NCI-H2029 treated with DMSO at 0.1 percent for 48 hours (cell line): ENCODE data around the gene GABBR2.

ENCODE experiments used
- DNase-seq: peaks from one replicate; lab custom pipeline; 2025; lab: John Stamatoyannopoulos, UW

The GABBR2 gene

DNA sequence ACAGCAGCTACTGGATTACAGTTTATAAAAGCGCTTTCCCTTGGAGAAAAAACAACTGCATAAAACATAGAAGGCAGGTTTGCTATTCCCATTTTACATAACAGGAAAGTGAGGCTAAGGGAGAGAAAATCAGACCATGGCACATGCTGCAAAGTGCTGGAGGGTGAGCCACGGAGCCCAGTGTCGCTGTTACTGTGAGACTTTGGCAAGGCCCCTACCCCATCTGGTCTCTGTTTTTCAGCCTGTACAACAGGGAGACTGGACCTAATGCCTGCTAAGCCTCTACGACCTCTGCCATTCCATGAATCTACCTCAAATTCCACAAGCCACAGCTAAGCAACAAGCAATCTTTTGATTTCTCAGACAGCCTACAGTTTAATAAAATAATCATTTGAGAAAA is 139.2 kb downstream of the GABBR2 start:
- no peak for DNase-seq

DNA sequence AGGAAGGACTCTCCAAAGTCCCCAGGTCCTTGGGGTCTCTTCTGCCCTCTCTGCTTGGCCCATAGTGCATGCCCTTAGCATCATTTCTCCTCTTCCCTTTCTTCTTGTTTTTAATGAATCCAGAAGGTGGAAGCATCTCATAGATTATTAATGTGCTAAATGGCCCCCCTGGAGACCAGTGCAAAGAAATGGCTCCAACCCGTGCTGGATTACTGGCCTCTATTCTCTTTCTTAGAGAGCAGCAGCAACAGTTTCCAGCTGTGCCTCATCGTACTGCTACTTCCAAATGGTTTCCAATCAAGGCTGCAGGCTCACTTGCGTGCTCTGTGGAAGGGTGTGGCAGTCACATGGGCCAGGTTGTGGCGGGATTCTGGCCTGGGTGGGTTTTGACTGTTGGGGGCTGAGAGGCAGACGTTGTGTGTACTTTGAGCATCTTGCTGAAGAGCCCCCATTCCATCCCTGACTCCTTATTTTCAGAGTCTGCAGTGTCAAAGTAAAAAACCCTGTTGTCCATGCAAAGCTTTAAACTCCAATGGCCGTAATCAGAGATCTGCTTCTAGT is 139.7 kb downstream of the GABBR2 start:
- DNase-seq: no peak

DNA sequence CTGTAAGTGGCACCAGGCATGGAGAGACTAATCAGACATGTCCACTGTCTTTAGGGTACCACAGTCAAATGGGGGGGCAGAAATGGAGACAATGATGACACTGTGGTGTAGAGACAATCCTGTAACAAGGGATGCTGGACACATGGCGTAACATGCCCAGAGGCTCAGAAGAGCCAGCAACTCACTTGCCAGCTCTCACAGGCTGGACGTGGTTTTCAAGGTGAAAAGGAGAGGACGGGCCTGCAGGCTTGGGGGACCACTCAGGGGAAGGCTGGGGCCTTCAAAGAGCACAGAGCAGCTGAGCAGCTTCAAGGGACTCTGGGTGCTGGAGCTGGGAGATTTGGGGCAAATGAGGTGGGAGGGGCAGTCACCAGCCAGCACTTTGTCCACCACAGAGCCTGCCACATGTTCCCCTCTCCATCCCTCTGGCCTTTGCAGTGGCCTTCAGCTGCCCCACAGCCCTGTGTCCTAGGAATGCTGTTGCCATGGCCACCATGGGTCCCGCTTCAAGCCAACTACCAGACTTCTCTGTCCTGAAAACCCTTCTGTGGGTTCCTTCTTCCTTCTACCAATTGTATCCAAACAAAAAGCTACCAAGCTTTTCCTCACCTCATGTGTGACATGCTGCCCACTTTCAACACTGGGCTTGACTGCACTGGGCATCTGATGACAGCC is 140.4 kb downstream of the GABBR2 start:
- no peak for DNase-seq

DNA sequence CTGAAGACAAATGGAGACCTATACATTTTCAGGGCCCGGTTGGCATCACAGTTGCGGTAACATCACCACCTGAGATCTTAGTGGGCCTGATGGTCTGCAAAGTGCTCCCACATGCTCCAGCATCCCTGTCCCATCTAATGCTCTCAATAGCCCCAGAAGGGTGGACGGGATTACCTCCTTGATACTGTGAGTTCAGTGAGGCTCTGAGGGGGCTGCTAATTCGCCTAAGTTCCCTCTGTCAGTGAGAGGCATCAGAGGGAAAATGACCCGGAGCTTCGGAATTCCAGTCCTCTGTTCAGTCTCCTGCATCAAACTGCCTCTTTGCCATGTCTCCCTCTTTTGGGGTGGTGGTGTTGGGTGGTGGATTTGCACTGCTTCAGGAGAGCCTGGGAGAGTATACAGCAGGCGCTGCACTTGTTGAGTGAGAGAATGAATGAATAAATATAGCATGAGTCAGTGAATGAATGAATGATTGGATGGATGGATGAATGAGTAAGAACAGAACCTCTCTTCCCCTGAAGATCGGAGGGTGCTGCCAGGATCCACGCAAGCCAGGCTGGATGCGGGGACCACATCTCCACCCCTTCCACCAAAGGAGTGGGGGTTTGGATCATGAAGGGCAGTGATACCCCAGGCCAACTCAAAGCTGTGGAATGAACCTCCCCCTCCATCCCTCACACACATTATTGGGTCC is 141.0 kb downstream of the GABBR2 start:
- DNase-seq: no peak

DNA sequence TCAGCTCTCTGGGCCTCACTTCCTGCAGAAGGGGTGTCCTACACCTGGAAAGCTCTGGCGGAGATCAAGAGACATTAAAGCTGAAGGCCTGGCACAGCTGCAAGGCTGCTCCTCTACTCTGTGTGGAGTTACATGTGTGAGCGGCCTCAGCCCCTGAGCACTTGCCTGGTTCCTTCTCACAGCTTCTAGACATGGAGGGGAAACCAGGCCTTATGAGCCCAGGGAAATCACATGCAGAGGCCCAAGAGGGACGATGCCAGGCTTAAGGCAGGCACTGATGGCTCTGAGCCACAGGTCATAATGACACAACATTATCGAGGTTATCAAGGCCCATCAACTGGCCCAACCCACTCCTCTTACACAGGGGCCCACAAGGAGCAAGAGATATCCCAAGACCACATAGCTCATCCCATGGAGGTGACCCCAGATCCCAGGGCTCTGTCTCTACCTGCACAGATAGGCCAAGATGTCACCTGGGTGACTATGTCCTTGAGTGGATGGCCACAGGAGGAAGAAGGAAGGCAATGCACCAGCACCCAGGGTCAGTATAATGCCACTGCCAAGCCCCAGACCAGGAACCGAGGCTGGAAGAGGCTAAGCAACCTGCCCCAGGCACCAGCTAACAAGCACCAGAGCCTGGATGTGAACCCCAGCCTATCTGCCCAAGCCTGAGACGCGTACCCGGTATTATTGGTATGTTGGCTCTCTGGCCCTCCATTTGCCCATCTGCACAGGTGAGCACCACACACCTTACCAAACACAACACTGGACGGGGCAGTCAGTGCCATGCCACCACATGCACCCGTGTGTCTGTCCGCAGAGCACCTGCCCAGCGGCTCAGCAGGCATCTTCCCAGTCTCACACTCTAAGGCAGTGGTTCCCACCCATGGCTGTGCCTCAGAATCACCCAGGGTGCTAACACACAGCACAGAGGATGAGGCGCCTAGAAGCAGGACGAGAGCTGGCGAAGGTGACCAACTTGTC is 143.3 kb downstream of the GABBR2 start:
- no peak for DNase-seq

DNA sequence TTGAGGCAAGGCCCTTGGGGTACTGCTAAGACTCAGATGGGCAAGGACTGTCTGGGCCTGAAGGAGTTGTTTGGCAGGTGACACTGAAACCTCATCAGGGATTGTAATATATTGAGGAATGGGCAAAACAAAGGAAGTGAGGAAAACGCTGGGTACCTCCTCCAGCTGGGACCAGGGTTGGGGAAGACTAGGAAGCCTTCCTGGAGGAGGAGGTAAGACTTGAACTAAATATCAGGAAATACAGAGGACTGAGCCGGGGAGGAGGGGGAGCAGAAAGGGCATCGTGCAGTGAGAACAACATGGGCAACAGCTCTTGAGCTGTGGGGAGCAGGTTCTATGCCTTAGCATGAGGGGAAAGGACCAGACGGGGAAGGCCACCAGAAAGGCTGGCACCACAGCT is 144.0 kb downstream of the GABBR2 start:
- no peak for DNase-seq

DNA sequence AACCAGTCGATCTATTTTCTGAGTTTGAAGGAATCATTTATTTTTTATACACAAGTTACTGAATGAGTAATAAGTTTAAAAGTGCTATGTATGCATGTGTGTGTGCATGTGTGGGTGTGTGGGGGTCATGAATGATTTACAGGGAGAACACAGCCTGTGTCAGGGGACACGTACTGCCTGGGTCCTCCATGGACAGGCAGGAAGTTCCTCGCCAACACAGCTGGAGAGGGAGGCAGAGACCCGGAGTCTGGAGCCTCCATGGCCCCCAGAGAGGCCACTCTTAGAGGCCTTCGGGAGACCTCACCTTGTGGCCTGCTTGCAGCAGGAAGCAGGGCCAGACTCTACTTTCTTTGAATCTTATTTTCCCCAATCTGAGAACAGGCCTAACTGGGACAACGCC is 144.7 kb downstream of the GABBR2 start:
- no peak for DNase-seq

DNA sequence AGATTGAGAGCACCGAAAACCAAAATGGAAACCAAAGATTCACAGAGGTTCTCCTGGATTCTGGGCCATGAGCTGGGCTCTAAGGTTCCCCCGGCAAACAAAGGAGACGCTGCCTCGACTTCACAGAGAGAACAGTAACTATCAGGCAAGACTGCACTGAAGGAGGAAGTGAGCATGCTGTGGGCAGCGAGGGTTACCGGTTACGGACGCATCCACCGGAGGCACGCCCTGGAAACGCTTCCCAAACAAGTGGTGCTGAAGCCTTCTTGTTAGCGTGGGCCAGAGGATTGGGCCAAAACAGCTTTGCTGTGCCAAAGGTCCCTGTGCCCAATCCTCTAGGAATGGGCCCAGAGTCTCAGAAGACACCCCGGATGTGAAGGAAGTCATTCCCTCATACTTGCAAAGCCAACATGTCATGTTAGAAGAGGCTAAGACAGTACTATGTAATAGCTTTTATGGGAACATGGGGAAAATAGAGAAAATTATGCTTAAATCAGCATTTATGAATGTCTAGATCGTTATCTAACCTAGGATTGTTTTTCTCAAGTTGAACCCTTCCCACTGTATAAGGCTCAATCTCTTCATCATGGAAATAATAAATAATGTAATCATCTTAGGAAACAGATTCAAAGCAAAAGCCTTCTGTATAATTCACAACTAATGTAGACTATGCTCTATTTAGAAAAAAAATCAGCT is 145.4 kb downstream of the GABBR2 start:
- no peak for DNase-seq

DNA sequence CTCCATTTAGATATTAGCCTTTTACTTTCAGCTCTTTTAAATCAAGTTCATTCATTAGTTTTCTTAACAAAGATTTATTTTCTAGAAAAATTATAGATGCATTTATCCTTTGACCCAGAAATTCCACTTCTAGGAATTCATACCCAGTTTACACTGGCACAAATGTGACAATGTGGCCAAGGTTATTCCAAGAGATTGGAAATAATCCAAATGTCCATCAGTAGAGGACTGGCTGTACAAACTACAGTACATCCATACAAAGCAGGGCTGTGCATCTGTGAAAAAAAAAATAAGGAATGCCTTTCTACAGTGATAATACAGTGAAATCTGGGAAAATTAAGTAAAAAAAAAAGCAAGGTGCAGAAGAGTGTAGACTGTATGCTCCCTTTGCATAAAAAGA is 149.2 kb downstream of the GABBR2 start:
- no peak for DNase-seq

DNA sequence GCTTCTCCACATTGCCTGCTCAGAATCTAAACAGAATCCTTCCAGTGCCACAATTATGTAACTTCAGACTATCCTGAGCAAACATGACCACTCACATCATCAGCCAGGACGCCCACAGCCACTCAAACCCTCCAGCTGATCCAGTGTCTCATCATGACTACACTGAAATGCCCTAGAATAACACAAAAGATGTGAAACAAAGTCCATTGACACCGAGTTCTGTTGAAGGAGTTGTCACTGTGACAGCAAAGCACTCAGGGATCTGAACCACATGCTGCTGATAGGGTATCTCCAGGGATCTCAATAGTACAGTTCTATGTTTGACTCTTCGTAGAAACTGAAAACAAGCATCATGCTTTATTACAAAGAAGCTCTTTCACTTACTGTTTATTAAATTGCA is 150.2 kb downstream of the GABBR2 start:
- DNase-seq: no peak

DNA sequence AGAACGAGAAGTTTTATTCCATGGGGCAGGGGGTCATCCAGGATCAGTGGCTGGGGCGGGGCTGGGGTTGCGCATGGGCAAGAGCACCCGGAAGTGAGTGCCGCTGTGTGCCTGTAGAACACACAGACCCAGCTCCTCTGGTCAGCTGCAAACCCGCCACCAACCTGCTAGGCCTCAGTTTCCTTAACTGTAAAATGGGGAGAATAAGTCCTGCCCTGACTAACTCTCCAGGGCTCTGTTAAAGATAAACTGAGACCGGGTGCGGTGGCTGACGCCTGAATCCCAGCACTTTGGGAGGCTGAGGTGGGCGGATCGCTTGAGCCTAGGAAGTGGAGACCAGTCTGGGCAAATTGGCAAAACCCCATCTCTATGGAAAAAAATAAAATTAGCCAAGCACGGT is 152.2 kb downstream of the GABBR2 start:
- DNase-seq: no peak

DNA sequence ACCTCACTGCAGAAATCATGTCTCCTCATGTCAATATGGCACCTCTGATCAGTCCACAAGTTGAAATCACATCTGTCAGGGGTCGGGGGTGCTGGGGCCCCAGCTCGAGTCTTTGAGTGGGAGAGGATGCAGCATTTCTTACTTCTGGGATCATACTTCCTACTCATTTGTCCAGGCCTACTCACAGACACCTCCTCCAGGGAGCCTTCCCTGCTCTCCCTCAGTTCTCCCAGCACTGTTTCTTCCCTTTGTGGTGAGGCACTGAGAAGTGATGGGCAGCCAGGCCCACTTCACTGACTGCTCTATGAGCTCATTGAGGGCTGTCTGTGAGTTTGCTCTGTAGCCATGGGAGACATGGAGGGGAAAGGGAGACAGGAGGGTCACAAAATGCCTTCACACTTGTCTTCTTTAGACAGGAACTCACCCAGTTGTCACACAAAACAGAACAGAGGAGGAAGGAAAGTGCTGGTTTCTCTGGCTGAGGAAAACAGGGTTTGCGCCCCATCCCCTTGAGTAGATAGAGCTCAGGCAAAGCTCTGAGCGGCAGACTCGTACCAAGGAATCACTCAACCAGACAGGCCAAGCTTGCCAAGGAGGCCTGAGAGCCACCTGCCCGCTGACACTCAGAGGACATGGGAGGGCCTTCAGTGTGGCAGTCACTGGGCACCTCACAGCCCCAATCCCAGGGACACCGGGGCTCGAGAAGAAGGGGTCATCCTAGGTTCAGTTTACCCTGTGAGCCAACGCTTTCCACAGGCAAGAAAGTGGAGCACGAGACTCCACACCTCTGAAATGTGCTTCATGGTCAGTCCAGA is 152.9 kb downstream of the GABBR2 start:
- no peak for DNase-seq

DNA sequence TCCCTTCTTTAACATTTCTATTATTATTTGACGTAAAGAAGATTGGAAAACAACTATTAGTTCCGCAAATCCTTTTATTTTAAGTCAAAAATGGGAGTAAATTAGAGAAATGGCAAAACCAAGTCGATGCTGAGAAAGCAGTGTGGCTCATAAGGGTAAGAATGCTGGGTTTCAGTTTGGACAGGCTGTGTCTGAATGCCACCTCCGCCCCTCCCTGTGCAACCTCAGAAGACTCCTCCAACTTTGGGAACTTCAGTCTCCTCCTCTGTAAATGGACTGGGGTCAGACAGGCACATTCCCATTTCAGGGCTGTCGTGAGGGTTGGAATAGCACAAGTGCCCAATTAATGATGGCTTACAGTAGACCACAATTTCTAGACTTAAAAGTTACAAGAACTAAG is 154.0 kb downstream of the GABBR2 start:
- no peak for DNase-seq

DNA sequence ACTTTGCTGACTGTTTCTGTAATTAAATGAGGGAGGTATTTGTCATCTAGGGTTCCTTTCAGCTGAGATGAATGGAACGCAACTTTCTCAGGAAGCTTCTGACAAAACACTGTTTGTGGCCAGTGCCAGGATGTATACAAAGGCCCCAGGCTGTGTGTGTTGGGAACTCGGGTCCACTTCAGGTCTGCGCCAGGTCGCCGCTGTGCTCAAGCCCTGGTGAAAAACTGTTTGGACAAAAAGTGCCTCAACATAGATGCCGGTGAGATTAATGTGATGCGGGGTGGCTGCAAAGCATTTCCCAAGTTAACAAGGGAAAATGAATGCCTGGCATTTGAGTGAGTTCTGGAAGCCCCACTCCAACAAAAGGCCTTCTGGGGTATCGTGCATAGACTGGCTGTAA is 156.4 kb downstream of the GABBR2 start:
- DNase-seq: no peak

DNA sequence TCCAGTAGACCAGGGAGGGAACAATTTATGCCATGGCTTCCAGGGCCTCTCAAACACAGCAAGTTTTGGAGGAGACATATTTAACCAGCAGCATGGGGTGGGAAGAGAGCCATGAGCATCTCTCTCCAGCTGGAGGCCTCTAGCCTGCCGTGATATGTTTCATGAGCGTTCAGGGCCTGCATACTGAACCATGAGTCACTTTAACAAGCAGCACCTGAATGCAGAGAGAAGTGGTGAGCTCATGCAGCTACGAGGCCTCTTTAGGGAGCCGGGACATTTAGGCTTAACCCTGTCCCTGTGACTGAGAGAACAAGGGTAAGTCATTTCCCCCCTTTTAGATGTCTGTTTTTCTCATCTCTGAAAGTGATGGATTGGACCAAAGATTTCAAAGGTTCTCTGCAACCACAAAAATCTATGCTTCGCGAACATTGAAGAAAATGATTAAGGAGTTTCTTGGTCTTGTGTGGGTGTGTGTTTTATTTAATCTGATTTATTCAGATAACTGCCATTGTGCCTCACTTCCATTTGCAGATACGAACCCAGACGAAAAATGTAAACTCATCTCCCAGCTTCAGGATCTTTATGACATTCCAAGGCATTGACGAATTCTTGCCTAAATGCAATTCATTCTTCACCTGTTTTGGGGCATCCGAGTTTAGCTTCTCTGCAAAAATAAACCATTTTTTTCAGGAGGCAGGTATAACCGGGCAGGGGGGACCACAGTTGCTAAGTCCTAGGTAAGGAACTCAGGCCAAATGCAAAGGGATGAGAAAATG is 157.0 kb downstream of the GABBR2 start:
- no peak for DNase-seq

DNA sequence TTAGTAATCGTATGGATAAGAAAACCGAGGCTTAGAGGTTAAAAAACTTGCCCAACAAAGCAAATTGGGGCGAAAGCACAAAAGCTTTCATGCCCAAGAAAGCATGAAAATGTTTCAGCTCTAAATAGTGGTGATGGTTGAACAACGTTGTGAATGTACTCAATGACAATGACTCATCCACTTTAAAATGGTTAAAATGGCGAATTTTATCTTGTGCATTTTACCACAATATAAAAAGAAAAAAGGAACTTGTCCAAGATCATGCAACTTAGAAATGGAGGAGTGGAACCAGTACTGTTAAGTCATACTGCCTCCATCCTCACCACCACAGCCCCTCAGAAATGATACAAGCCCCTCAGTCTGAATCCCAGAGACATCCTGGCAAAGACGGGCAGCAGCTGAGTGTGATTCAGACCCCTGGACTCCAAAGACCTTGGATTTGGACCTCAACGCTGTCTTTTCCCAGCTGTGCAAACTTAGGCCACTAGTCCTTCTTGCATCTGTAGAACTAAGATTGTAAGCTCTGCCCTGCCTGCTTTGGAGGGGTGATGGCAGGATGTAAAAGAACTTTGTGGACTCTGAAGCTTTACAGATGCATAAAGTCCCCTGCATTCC is 158.4 kb downstream of the GABBR2 start:
- no peak for DNase-seq

DNA sequence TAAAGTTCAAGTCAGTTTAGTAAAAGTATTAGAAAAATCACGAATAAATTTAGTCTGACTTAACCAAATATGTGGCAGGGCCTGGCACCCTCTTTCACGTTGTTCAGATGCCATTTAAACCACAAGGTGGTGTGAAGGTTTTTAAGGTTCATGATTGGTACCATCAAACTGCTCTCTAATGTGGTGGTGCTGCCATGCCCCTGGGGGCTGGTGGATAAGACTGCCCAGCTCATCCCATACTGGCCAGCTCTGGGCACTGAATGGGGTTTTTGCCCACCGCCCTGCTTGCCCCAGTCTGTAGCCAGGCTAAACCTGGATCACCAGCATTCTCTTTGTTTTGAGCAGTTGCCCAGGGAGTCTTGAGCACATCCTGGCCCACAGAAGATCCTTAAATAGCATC is 159.3 kb downstream of the GABBR2 start:
- DNase-seq: no peak

DNA sequence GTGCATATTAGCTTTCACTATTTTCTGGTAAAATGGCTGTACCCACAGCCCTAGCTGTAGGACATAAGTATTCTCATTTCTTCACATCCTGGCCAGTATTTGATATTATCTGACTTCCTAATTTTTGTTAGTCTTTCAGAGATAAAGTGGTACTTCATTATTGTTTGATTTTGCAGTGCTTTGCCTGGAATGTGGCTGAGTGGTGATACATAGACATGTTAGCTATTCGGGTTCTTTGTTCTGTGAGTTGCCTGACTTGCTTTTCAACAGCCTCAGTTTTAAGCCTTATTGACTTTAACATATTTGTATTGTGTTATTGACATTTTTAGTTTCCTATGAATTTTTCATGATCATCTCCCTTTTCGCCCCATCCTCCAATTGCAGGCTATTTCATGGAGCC is 161.1 kb downstream of the GABBR2 start:
- no peak for DNase-seq

DNA sequence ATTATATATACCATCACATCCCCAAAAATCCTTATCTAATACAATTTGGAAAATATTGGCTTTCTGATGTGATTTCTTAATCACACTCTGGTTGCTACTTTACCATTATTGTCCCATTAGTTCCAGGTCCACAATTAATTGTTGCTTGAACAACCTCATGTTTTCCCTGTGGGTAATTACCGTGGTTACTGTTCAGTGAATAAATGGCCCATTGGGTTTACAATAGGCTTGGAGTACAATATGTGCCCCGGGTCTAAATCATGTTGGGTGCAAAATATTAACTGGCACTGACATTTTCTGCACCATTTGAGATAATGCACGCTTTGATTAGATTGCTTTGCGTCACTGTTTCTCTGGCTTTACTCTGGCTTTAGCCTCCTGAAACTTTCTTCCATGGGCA is 163.7 kb downstream of the GABBR2 start:
- no peak for DNase-seq
